Left cardiac atrium (tissue), 4 donors: ENCODE results near the gene HM13. TPM values are rescaled to one million over a fixed set of nuclear protein-coding genes. Genes with fewer than 3 reads are reported as not detected.
"Not testable (repeated sequence)": the region's sequence is repeated elsewhere in the genome, so short reads cannot be mapped to it uniquely, and the experiment has no call there.

Experiments used
- ATAC-seq, 2 donors: fragments of 200-7000 bp; cut with Tn5 transposase; one replicate each; pipeline ENCODE4 v1.9.1; 2020; ENCODE audit warnings: mild to moderate bottlenecking in 2 of 2, moderate library complexity in 2 of 2
- DNase-seq: peaks from one replicate; pipeline ENCODE4 v3.0.0-alpha.2; 2020
- intact Hi-C, 2 donors: fragments of 100-400 bp; cut with DNase I; formaldehyde crosslinking; loops; one replicate each; pipeline versions ENCODE4 v1.14.1 to v1.15.1; 2022 to 2023
- total RNA-seq, 2 donors: library from RNA; stranded (reverse); fragmentation: NEBNext Ultra II Directional; extraction: Animal tissue kit (Norgen Biotek cat#: 25700); gene quantifications; one replicate each; pipeline ENCODE4 v1.2.1, GENCODE V29; 2021
- donor health status: DM: no; HTN: yes; CAD: no.
- donor health status: DM: no; HTN: yes; CAD: no; lungs with severe emphysema.
- donor health status: DM: yes; HTN: yes; CAD: no.
- donor health status: Dilated cardiomyopathy.

The HM13 gene
- total RNA-seq, 2 donors from 2014 or later = 64.9 to 88.9 TPM

- intact Hi-C loops = no loop called here
- no peak for ATAC-seq
- DNase-seq = no peak
Measured at GRCh38 chr20:31538326-31538725, 24.1 kb downstream of the HM13 start.

- intact Hi-C loops, DNase-seq, ATAC-seq: not testable (repeated sequence)
Measured at GRCh38 chr20:31539636-31540035, 25.4 kb downstream of the HM13 start.

- intact Hi-C loops = no loop called here
- ATAC-seq (no peak), DNase-seq (no peak)
Measured at GRCh38 chr20:31540406-31540805, 26.2 kb downstream of the HM13 start.

- DNase-seq = no peak
- no peak for ATAC-seq
- intact Hi-C loops = no loop called here
Measured at GRCh38 chr20:31542201-31542842, 28.1 kb downstream of the HM13 start.

GRCh38 chr20:31542963-31543362 lies 28.7 kb downstream of the HM13 start:
- intact Hi-C loops = no loop called here
- ATAC-seq (no peak), DNase-seq (no peak)

- DNase-seq (peak; percentile 50), ATAC-seq (peak in 1 of 2 donors; percentile 65)
- intact Hi-C loops = no loop called here
Measured at GRCh38 chr20:31543966-31544598, 29.8 kb downstream of the HM13 start.

GRCh38 chr20:31544600-31544999 lies 30.4 kb downstream of the HM13 start:
- ATAC-seq = no peak
- intact Hi-C loops = no loop called here
- no peak for DNase-seq

GRCh38 chr20:31545621-31546040 lies 31.4 kb downstream of the HM13 start:
- not testable (repeated sequence) for DNase-seq

GRCh38 chr20:31547017-31547675 lies 32.9 kb downstream of the HM13 start:
- ATAC-seq (peak; percentile 73 to 91), DNase-seq (peak; percentile 88)
- intact Hi-C loops = no loop called here

More at GRCh38 chr20:31545621-31546040, 31.4 kb downstream of the HM13 start:
- intact Hi-C loops, ATAC-seq: not testable (repeated sequence)

- ATAC-seq = no peak
- intact Hi-C loops = no loop called here
- no peak for DNase-seq
Measured at GRCh38 chr20:31547720-31548298, 33.6 kb downstream of the HM13 start.

- no peak for DNase-seq
- intact Hi-C loops = no loop called here
Measured at GRCh38 chr20:31548820-31549512, 34.7 kb downstream of the HM13 start.

GRCh38 chr20:31549513-31549880 lies 35.3 kb downstream of the HM13 start:
- DNase-seq = no peak
- ATAC-seq = no peak
- intact Hi-C loops = no loop called here

More at GRCh38 chr20:31548820-31549512, 34.7 kb downstream of the HM13 start:
- ATAC-seq = no peak

- ATAC-seq (no peak), DNase-seq (no peak)
- intact Hi-C loops = no loop called here
Measured at GRCh38 chr20:31550099-31550498, 35.9 kb downstream of the HM13 start.

GRCh38 chr20:31551163-31552081 lies 37.2 kb downstream of the HM13 start:
- ATAC-seq = no peak
- intact Hi-C loops = no loop called here

GRCh38 chr20:31555203-31555775 lies 41.0 kb downstream of the HM13 start:
- intact Hi-C loops = no loop called here
- DNase-seq (no peak), ATAC-seq (no peak)

More at GRCh38 chr20:31551163-31552081, 37.2 kb downstream of the HM13 start:
- no peak for DNase-seq

GRCh38 chr20:31559704-31560093 lies 45.5 kb downstream of the HM13 start:
- DNase-seq (no peak), ATAC-seq (no peak)
- intact Hi-C loops = loop anchor here in 1 of 2 donors (10.0 kb wide), 1 partner anchor 165 kb away; the partner anchor contains the start of gene BCL2L1

- ATAC-seq = peak; percentile 34 to 38
- intact Hi-C loops = loop anchor here in 1 of 2 donors (10.0 kb wide), 1 partner anchor 165 kb away; the partner anchor contains the start of gene BCL2L1
- DNase-seq = peak; percentile 80
Measured at GRCh38 chr20:31560094-31560745, 46.0 kb downstream of the HM13 start.
